GM19240 (cell line): ENCODE results near the gene NT5DC3.
"Not testable (repeated sequence)": the region's sequence is repeated elsewhere in the genome, so short reads cannot be mapped to it uniquely, and the experiment has no call there.

Experiments used
- DNase-seq: peaks from one replicate; pipeline ENCODE4 v3.0.0; 2011; ENCODE audit warnings: low spot score; ENCODE audit not compliant: insufficient read length

Gene NT5DC3

GRCh38 chr12:103810111-103810510 is 30.9 kb downstream of the NT5DC3 start:
- no peak for DNase-seq

- not testable (repeated sequence) for DNase-seq
Measured at GRCh38 chr12:103809639-103810038, 31.4 kb downstream of the NT5DC3 start.

- no peak for DNase-seq
Measured at GRCh38 chr12:103809154-103809553, 31.9 kb downstream of the NT5DC3 start.

- DNase-seq: no peak
Measured at GRCh38 chr12:103808239-103808880, 32.7 kb downstream of the NT5DC3 start.

GRCh38 chr12:103807561-103808238 is 33.3 kb downstream of the NT5DC3 start:
- no peak for DNase-seq

GRCh38 chr12:103806803-103807202 is 34.2 kb downstream of the NT5DC3 start:
- DNase-seq: no peak

GRCh38 chr12:103805655-103806360 is 35.2 kb downstream of the NT5DC3 start:
- no peak for DNase-seq

- DNase-seq: no peak
Measured at GRCh38 chr12:103803847-103804246, 37.2 kb downstream of the NT5DC3 start.

- DNase-seq: no peak
Measured at GRCh38 chr12:103802586-103802886, 38.5 kb downstream of the NT5DC3 start.

GRCh38 chr12:103801709-103802585 is 39.1 kb downstream of the NT5DC3 start:
- no peak for DNase-seq

GRCh38 chr12:103799857-103800771 is 40.9 kb downstream of the NT5DC3 start:
- no peak for DNase-seq

GRCh38 chr12:103799504-103799856 is 41.6 kb downstream of the NT5DC3 start:
- no peak for DNase-seq

GRCh38 chr12:103798586-103798985 is 42.4 kb downstream of the NT5DC3 start:
- no peak for DNase-seq

GRCh38 chr12:103794309-103795213 is 46.5 kb downstream of the NT5DC3 start:
- no peak for DNase-seq

GRCh38 chr12:103793512-103794045 is 47.5 kb downstream of the NT5DC3 start:
- no peak for DNase-seq

- no peak for DNase-seq
Measured at GRCh38 chr12:103793046-103793445, 48.0 kb downstream of the NT5DC3 start.

GRCh38 chr12:103791350-103791920 is 49.6 kb downstream of the NT5DC3 start:
- DNase-seq: no peak

GRCh38 chr12:103786201-103786600 is 54.8 kb downstream of the NT5DC3 start:
- DNase-seq: no peak
